HG03342 (cell line): ENCODE measurements around the gene SEMA6B.
"Not testable (repeated sequence)": the region's sequence is repeated elsewhere in the genome, so short reads cannot be mapped to it uniquely, and the experiment has no call there.

ENCODE experiments used
- ATAC-seq: cut with Tn5 transposase; IDR thresholded peaks from one replicate; pipeline ENCODE4 v1.9.1; 2021; ENCODE audit warnings: mild to moderate bottlenecking, moderate library complexity; ENCODE audit not compliant: unreplicated experiment

SEMA6B gene

DNA sequence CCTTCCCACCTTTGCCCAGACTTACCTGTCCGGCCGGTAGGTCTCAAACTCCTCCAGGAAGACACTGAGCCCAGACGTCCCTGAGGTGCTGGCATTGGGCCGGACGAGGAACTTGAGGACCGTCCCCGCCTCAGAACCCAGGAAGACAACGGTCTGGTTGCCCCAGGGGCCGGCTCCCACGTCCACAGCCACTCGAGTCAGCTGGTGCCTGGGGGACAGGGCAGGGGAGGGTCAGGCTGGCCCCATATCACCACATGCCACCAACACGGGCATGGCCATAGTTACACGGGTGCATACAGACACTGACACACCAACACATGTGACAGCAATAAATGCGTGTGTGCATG is 11.3 kb downstream of the SEMA6B start:
- ATAC-seq = no peak

DNA sequence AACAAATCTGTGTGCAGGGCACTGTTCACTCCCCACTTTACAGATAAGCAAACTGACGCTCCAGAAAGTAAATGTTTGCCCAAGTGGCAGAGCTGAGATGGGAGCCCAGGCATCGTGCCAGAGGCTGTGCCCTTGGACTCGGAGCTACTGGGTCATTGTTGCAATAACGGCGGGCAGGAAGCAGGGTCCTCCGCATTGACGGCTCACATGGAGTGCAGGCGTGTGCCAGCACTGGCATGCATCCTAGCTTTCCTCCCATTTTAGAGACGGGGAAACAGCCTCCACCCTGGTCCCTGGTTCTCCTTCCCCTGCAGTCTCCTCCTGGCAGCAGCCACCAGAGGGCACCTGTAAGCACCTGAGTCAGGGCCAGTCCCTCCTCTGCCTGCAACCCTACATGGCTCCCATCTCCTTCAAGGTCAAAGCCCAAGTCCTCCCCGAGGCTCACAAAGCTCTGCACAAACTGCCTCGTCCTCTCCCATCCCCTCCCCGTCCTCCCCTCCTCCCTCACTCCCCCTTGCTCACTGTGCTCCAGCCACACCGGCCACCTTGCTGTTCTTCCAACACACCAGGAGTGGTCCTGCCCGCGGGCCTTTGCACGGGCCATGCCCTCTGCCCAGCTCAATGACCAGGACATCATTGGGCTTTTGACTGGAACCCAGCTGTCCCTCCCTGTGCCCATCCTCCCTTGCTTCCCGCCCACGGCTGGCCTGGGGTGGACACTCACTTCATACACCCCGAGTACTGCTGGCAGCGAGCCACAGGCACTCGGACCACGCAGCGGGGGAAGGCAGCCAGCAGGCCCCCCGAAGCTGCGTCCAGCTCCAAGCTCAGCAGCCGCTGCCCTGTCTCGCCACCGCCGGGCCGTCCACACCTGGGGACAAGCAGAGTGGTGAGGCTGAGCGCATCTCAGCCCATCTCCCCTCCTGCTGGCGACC is 11.9 kb downstream of the SEMA6B start:
- ATAC-seq = no peak

DNA sequence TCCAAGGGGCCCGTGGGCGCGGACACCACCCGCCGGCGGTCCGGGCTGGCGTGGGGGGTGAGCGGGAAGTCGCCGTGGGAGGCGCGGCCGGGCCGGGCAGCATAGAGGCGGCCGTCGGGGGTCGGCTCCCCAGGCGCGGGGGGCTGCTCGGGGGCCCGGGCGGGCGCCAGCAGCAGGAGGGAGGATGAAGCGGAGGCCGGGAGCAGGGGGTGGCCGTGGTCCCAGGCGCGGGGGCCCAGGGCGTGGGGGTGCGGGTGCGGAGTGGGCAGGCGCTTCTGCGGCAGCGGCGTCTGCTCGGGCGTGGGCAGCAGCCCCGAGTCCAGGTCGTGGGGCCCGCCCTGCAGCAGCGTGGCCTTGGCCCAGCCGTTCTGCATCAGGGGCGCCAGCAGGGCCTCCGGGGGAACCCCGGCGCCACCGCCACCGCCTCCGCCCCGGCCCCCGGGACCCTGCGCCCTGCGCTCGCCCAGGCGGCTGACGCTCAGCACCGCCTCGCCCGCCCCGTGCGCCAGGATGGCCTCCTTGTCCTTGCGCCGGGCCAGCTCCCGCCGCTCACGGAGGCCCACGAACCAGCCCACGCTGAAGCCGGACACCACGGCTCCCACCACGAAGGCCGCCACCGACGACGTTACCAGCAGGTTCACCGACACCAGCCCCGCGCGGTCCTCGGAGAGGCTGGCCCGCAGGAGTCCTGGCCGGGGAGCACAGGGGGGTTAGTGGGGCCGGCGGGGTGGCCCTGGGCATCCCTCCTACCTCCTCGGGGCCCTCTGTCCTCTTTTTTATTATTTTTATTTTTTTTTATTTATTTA is 15.4 kb downstream of the SEMA6B start:
- no peak for ATAC-seq

DNA sequence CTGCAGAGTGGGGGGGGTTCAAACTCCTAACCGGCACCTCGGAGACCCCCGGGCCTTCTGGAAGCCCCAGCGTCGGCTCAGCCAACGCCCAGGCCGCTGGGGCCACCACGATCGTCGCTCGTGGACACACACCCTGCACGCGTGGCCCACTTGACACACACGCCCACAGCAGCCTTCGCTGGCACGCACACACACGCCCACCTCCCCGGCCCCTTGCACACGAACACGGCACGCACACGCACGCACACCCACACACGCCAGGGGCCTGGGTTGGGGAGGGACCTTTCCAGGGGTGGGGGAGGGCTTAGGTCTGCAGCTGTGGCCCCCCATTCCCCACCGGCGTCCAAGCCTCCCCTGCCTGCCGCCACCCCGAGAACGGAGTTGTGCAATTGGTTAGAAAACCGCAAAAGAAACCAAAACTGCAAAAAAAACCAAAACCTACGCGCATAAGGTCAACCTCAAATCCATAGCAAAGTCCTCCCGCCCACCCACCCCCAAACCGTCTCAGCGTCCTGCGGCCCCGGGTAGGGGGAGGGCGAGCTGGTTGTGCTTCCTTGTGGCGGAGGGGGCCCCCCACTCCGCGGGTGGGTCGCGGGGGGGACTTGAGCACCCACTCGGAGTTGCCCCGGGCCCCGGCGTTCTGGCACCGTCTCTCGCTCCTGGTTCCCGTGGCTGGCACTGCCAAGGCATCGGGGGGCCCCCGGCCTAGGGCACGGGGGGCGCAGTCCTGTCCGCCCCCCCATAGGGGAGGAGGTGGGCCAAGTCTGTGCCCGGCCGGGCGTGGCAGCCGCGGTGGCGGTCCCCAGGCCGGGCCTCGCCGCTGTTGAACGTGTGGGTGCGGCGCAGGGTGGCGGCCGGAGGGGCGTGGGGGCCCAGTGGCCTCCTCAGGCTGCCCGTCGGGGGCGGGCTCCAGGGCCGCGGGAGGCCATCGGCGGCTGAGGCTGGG is 16.3 kb downstream of the SEMA6B start:
- no peak for ATAC-seq

DNA sequence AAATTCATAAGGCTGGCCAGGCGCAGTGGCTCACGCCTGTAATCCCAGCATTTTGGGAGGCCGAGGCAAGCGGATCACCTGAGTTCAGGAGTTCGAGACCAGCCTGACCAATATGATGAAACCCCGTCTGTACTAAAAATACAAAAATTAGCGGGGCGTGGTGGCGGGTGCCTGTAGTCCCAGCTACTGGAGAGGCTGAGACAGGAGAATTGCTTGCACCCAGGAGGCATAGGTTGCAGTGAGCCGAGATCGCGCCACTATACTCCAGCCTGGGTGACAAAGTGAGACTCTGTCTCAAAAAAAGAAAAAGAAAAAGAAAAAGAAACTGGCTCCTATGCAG is 17.7 kb downstream of the SEMA6B start:
- ATAC-seq = not testable (repeated sequence)

DNA sequence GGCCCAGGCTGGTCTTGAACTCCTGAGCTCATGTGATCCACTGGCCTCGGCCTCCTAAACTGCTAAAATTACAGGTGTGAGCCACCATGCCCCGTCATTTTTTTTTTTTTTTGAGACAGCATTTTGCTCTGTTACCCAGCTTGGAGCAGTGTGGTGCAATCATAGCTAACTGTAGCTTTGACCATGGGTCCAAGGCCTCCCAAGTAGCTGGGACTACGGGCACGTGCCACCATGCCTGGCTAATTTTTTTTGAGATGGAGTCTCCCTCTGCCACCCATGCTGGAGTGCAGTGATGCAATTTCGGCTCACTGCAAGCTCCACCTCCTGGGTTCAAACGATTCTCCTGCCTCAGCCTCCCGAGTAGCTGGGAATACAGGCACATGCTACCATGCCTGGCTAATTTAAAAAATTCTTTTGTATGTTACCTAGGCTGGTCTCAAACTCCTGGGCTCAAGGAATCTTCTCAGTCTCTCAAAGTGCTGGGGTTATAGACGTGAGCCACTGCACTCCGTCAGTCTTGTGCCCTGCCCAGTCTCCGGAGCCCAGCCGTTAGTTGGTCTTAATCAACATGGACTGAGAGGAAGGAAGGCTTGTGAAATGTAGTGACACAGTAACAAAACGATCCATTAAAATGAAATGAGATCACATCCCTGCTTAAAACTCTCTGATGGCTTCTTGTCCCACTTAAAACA is 18.2 kb downstream of the SEMA6B start:
- ATAC-seq = no peak

DNA sequence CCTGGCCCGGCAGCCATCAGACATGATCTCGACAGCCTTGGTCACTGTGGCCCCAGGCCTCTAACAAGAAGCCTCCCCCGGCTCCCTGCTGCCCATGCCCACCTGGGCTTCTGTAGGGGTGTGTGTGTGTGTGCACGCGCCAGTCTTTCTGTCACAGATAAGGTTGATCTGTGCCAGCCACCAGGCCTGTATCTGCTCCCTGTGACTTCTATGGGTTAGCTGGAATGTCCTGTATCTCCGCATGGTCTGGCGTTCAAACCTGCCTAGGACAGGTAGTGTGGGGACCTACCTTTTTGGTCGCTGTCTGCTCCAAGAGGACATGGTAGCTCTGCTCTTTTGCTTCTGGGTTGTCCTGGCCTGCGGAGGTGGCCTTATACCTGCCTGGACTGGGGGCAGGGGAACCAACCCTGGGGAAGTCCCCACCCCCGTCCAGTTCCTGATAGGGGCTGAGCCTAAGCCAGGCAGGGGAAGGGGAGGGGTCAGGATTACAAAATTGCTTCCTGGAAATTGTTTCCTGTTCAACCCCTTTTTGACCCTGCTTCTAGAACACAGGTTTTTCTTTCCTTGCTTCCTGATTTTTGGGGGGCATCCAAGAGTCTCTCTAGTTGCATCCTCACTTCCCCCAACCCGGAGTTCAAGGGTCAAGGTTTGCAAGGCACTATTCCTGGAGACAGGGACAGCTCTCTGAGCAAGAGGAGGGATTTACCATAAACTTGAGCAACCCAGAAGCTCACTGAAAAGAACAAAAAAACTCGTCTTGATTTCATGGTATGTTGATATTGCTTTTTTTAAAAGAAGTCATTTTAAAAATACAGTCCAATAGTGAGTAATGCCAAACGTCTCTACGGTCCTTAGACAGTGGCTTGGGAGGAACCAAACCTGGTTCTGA is 19.5 kb downstream of the SEMA6B start, which contains the start of gene LRG1:
TSS of gene LRG1 (minus strand) at position 344 of the 889 bp plus-strand sequence. CDS start at position 321, 23 bp downstream.
- ATAC-seq = no peak

DNA sequence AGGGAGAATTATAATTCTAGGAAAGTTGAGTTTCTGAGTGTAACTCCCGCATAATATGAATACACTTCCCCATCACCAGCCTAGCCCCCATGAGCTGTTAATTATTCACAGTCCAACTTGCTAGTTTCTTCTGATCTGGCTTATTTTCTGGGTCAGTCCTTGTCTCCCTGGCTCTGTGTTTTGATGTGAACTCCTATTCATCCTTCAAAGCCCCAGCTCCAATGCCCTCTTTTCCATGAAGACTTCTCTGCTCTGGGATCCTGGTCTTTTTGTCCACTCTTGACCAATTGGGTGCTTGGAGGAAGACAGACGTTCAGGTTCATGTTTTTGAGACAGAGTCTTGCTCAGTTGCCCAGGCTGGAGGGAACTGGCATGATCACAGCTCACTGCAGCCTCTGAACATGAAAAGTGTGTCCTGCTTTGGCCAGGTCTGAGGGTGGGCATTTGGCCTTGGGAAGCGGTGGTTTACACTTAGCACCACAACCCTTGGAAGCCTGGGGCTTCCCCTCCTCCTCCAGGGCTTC is 20.3 kb downstream of the SEMA6B start:
- no peak for ATAC-seq

DNA sequence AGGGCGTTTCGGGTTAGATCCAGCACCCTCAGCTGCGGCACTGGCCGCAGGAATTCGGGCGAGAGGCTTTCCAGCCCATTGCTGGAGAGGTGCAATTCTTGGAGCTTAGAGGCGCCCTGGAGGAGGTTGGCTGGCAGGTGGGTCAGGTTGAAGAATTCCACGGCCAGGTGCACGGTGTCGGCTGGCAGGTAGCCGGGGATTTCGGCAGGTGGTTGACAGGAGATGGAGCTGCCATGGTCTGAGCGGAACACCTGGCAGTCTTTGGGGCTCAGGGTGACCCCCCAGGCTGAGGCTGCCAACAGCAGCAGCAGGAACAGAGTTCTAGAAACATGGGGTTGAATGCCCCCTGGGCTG is 20.9 kb downstream of the SEMA6B start:
- ATAC-seq = no peak

DNA sequence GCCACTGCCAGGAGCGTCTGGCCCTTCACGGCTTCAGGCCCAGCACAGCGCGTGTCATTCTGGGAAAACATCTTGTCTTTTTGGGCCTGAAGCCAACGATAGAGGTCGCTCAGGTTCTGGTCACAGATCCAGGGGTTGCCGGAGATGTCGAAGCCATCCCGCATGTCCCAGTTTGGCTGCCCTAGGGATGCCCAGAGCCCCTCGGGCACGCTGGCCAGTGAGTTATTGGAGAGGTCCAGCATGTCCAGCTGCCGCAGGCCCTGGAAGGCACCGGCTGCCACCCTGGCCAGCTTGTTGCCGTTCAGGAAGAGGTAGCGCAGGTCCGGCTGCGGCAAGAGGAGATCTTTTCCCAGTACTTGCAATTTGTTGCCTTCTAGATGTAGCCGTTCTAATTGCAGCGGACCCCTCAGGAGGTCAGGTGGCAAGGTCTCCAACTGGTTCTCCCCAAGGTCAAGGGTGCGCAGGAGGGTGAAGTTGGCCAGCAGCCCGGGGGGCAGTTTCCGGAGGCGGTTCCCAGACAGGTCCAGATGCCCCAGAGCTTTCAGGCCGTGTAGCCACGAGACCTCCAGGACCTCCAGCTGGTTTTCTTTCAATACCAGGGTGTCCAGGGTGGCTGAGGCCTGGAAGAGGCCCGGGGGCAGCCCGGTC is 21.4 kb downstream of the SEMA6B start:
- ATAC-seq = no peak

DNA sequence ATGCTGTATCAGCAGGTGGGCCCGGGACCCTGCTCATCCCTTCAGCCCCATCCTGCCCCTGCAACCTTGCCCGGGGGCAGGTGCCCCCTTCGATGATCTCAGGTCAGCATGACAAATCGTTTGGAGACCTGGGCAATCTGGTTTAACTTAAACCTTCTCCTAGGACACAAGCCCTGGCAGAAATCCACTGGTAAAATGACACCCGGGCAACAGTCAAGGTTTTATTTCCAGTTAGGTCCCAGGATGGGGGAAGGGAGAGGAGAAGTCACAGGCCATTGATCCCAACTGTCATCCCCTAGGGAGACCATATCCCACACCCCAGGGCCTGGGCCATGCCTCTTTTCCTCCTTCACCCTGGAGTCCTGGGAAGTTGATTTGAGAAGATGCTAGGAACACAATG is 22.7 kb downstream of the SEMA6B start:
- no peak for ATAC-seq

DNA sequence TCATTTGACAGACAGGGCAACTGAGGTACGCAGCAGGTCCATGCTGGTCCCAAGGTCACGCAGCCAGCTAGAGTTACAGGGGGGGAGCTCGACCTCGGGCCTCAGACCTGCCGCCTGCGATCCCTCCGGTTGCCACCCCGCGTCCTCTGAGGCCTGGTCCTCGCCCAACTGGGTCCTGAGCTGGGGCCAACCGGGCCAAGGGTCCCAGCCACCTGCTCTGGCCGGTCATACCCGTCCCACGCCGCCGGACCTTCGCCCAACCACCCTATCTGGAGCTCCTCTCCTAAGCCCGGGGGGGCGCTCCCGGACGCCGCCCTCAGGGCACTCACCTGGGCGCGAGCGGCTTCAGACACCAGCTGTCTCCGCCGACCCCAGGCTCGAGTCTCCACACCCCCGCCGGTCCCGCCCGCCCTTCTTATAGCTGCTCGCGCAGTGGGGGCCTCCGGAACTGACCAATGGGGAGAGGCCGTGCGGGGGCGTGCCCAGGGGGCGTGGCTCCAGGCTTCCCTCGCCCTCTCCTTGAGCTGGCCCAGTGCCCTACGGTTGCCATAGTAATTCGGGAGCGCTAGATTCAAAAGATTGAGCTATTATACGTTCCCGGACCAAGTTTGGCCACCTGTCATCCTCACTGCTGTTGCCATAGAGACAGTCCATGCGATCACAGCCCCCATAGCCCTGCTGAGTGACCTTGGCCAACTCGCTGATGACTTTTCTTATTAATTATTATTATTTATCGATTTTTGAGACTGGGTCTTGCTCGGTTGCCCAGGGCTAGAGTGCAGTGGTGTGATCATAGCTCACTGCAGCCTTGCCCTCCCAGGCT is 24.4 kb downstream of the SEMA6B start, which contains the start of gene PLIN5:
TSS of gene PLIN5 (minus strand) at position 389 of the 823 bp plus-strand sequence. CDS start 1,150 bp downstream, outside the sequence.
- no peak for ATAC-seq

DNA sequence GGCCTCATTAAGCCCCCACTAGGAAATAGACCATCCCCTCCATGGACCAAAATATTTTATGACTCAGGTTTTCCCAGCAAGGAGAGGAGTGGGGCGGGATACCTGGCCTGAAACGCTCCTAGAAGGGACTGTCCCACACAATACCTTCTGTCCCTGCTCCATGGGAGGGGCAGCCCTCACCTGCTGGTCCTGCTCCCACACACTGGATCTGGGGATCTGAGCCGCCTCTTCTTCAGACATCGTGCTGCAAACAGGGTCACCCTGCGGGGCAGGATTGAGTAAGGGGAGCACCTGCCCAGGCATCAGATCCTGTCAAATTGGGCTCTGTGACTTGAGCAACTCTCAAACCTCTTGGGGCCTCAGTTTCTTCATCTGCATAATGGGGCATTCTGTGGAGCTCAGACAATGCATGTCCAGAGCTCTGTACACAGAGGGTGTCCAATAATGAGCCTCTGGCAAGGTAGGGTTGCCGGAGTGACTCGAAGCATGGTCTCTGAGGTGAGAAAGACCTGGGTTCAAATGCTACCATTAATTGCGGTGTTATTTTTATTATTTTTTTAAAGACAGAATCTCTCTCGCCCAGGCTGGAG is 25.6 kb downstream of the SEMA6B start:
- no peak for ATAC-seq

DNA sequence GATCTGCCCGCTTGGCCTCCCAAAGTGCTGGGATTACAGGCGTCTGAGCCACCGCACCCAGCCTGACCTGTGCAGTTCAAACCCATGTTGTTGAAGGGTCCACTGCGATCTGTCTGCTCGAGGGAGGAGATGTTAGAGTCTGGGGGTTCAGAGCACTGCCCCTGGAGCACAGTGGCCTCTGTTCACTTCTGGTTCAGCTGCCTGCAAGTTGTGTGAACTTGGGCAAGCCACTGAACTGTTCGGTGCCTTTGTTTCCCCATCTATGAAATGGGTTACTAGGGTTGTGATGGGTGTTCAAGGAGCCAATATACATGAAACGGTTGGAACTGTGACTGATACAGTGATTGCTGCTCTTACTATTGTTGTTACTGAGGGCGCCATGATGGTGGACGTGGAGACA is 26.1 kb downstream of the SEMA6B start:
- no peak for ATAC-seq

DNA sequence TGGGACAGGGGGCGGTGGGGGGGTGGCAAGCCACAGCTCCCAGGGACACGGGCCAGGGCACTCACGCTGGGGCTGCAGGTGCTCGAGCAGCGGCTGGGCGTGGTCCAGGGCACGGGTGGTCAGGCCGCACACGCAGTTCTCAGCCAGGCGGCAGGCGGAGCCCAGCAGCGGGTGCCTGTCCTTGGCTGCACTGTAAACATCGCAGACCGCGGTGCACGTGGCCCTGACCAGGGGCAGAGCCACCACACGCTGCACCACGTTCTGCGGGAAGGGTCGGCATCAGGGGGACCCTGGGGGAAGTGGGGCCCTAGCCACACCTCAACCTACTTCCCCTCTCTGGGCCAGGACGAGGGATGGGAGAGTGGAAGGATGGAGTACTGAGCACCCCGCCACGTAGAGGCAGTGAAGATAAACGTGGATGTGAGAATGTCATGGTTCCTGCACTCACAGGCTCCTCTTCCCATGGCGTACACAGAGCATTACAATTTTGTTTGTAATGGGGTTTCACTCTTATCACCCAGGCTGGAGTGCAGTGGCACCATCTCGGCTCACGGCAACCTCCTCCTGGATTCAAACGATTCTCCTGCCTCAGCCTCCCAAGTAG is 27.8 kb downstream of the SEMA6B start:
- ATAC-seq = no peak

DNA sequence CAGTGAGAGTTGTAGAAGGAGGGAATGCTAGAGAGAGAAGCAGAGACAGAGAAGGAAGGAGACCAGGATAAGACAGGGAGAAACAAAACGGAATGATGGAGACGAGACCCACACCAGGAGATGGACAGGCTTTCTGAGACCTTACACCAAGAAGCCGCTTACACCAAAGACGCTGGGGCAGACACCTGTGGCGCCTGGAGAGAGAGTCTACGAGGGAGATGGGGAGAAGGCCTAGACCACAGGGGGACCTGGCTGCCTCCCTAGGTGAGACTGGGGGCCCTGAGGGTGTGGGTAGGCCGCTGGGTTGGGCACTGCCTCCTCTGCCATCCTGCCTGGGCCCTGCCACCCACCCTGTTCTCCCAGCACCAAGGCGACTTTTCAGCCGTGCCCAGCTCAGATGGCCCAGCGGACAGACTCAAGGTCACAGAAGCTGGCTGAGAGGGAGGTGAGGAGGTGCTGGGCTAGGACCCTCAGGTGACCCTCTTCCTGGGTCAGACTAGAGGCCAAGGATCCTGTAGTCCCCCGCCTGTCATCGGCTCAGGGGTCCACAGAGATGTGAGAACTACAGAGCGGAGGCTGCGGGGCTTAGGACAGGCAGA is 29.5 kb downstream of the SEMA6B start:
- ATAC-seq = no peak

DNA sequence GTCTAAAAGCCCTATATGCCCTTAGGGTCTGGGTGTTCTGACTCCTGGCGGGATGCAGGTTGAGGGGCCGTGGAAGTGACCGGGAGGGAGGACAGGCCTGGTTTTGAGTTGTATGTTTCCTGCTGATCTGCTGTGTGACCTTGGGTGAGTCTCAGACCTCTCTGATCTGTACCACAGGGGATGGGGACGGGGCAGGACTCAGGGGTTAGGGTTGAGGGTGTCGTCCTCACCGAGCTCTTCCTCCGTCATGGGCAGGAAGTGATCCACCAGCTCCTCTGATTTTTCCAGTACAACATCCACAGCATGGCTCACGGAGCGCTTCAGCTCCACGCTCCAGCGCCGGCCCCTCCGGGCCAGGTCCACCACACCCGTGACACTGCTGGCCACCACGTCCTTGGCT is 30.6 kb downstream of the SEMA6B start:
- no peak for ATAC-seq
